Measurements from ENCODE around the gene MTF2. TPM values are rescaled to one million over a fixed set of nuclear protein-coding genes. Genes with fewer than 3 reads are reported as not detected.

The MTF2 gene
- total RNA-seq, 1 experiment from 2014 or later: 110 TPM

- Histone ChIP-seq H2AFZ (ENCODE audit: low read length) (no peak overlapping the region), H3K4me2 (ENCODE audit: insufficient read depth, insufficient read length, low read length) (no peak overlapping the region), H3K27ac (ENCODE audit: insufficient read length, low read depth, low read length) (no peak overlapping the region)
These were observed 32.5 kb downstream of the MTF2 start for GRCh38 chr1:93111561-93111960.

More at GRCh38 chr1:93111561-93111960, 32.5 kb downstream of the MTF2 start:
- Histone ChIP-seq H2BK15ac (ENCODE audit: low read depth, low read length) (no peak overlapping the region), H2BK5ac (ENCODE audit: insufficient read length, low read length) (no peak overlapping the region), H3K23ac (ENCODE audit: insufficient read length, low read depth, low read length) (no peak overlapping the region), H3K18ac (ENCODE audit: insufficient read length, low read depth, low read length) (no peak overlapping the region), H3K56ac (ENCODE audit: insufficient read length, low read depth, low read length) (no peak overlapping the region), H3K14ac (ENCODE audit: insufficient read depth, low read length) (no peak overlapping the region), H3K79me2 (ENCODE audit: insufficient read depth, low read length) (peaks cover 32% of the 10 kb centered on the region; the same call in 1 of the 2 replicates), H3K27me3 (ENCODE audit: insufficient read depth, low read length) (no peaks in the 10 kb centered on the region), H4K5ac (ENCODE audit: insufficient read length, low read depth, low read length) (no peak overlapping the region), H4K91ac (ENCODE audit: insufficient read length, low read depth, low read length) (no peak overlapping the region), H2BK12ac (ENCODE audit: insufficient read length, low read depth, low read length) (no peak overlapping the region), H3K23me2 (ENCODE audit: insufficient read length, low read depth, low read length, poor library complexity, severe bottlenecking) (no peaks in the 10 kb centered on the region), H3K9ac (ENCODE audit: extremely low read depth, insufficient read length, low read length) (no peak overlapping the region), H3T11ph (ENCODE audit: low read length) (no peak overlapping the region), H4K8ac (replicated peaks; ENCODE audit: insufficient read length, low read depth, low read length) (no peak overlapping the region), H2AK5ac (ENCODE audit: insufficient read length, low read length) (no peak overlapping the region), H4K20me1 (ENCODE audit: control insufficient read depth, insufficient read depth, insufficient read length) (no peaks in the 10 kb centered on the region), H3K4ac (ENCODE audit: low read depth, low read length) (no peak overlapping the region), H2BK20ac (ENCODE audit: low read depth, low read length, poor library complexity, severe bottlenecking) (no peak overlapping the region), H2BK120ac (ENCODE audit: low read depth, low read length, poor library complexity, severe bottlenecking) (no peak overlapping the region), H3K4me1 (ENCODE audit: insufficient read depth, low read length) (no peaks in the 10 kb centered on the region), H3K9me3 (ENCODE audit: control insufficient read depth, low read depth, low read length) (no peaks in the 10 kb centered on the region), H3K79me1 (ENCODE audit: insufficient read depth, low read depth, low read length, poor library complexity, severe bottlenecking) (peaks cover 9% of the 10 kb centered on the region)
- H3K4me1 Mint-ChIP-seq: peaks cover 27 to 34% of the 10 kb centered on the region in 2 experiments
- no peak for TF ChIP-seq CTCF (conservative IDR thresholded peaks at IDR 0.05)
- peaks cover 37 to 61% (median 49%) of the 10 kb centered on the region in 3 experiments for H3K36me3 Mint-ChIP-seq (ENCODE audit: insufficient read depth in 1 of 3, low read depth in 3 of 3)
- peak overlapping the region; percentile 45 to 93 (median 85); a peak in 6 of 7 replicates for H3K27ac Mint-ChIP-seq
- peaks cover 3 to 5% of the 10 kb centered on the region in 2 experiments; a peak in 1 of 5 replicates for H3K9me3 Mint-ChIP-seq
- H3K27me3 Mint-ChIP-seq (ENCODE audit: low read depth): no peaks in the 10 kb centered on the region
- H3K4me3 Mint-ChIP-seq: peak overlapping the region in 1 of 2 experiments; percentile 17; a peak in 3 of 5 replicates
- no peak for DNase-seq
